Measurements from ENCODE around the gene MAPKAP1. TPM values are rescaled to one million over a fixed set of nuclear protein-coding genes. Genes with fewer than 3 reads are reported as not detected.

The MAPKAP1 gene
- total and polyA plus RNA-seq, 2 of the 13 experiments (the other 11 are each of a cell fraction or from before 2014, with no cell fraction given): 45.0 to 64.3 TPM

DNA sequence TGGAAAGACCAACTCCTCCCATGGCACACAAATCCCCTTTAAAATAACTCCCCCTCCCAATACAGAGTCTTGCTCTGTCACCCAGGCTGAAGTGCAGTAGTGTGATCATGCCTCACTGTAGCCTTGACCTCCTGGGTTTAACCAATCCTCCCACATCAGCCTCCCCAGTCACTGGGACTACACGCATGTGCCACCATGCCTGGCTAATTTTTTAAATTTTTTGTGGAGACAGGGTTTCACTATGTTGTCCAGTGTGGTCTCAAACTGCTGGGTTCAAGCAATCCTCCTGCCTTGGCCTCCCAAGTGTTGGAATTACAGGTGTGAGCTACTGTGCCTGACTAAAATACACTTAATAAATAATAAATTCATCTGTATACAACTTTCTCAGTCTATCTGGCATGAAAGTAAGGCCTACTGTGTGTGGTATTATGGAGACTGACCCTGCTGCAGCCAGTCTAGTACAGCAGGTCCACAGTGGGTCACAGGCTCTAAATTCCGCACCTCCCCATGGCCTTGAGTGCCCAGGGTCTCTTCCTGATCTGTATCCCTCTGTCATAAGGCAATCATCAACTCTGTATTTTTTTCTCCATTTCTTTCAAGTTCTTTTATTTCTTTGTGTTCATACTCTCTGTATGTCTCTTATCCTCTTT lies 169.4 kb downstream of the MAPKAP1 start (continued):
- peak; percentile 58 for TF ChIP-seq TEAD3 (CRISPR knock-in tag; optimal IDR thresholded peaks at IDR 0.05; ENCODE audit: borderline replicate concordance)
- peak; percentile 58; the same call in 1 of the 2 replicates for TF ChIP-seq TBX2 (CRISPR knock-in tag; IDR thresholded peaks at IDR 0.05; ENCODE audit: borderline replicate concordance)
- TF ChIP-seq SP5 (CRISPR knock-in tag; IDR thresholded peaks at IDR 0.05; ENCODE audit: borderline replicate concordance, low read depth): peak; percentile 45; the same call in 1 of the 2 replicates
- 0 out of 2 replicates have a peak, but pooled peaks have one; percentile 37 for TF ChIP-seq ZNF510 (CRISPR knock-in tag; IDR thresholded peaks at IDR 0.05; ENCODE audit: low read depth)
- TF ChIP-seq SIX1 (CRISPR knock-in tag; IDR thresholded peaks at IDR 0.05; ENCODE audit: borderline replicate concordance): no peak
- TF ChIP-seq, protein P1, sequence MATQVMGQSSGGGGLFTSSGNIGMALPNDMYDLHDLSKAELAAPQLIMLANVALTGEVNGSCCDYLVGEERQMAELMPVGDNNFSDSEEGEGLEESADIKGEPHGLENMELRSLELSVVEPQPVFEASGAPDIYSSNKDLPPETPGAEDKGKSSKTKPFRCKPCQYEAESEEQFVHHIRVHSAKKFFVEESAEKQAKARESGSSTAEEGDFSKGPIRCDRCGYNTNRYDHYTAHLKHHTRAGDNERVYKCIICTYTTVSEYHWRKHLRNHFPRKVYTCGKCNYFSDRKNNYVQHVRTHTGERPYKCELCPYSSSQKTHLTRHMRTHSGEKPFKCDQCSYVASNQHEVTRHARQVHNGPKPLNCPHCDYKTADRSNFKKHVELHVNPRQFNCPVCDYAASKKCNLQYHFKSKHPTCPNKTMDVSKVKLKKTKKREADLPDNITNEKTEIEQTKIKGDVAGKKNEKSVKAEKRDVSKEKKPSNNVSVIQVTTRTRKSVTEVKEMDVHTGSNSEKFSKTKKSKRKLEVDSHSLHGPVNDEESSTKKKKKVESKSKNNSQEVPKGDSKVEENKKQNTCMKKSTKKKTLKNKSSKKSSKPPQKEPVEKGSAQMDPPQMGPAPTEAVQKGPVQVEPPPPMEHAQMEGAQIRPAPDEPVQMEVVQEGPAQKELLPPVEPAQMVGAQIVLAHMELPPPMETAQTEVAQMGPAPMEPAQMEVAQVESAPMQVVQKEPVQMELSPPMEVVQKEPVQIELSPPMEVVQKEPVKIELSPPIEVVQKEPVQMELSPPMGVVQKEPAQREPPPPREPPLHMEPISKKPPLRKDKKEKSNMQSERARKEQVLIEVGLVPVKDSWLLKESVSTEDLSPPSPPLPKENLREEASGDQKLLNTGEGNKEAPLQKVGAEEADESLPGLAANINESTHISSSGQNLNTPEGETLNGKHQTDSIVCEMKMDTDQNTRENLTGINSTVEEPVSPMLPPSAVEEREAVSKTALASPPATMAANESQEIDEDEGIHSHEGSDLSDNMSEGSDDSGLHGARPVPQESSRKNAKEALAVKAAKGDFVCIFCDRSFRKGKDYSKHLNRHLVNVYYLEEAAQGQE (IDR thresholded peaks at IDR 0.05; ENCODE audit: borderline replicate concordance in 1 of 2, low read depth in 1 of 2, low read length in 2 of 2): no peak
- TF ChIP-seq NFKB2 (CRISPR knock-in tag; IDR thresholded peaks at IDR 0.05; ENCODE audit: borderline replicate concordance): no peak
- no peak for TF ChIP-seq ZNF839 (CRISPR knock-in tag; IDR thresholded peaks at IDR 0.05; ENCODE audit: borderline replicate concordance)
- no peak for TF ChIP-seq ATRX (CRISPR knock-in tag; IDR thresholded peaks at IDR 0.05; ENCODE audit: borderline replicate concordance)
- no peak for TF ChIP-seq GABPA (IDR thresholded peaks at IDR 0.05; ENCODE audit: low read depth, low read length)
- TF ChIP-seq GABPA (CRISPR knock-in tag; IDR thresholded peaks at IDR 0.05; ENCODE audit: low read depth): no peak
- TF ChIP-seq, protein P2, sequence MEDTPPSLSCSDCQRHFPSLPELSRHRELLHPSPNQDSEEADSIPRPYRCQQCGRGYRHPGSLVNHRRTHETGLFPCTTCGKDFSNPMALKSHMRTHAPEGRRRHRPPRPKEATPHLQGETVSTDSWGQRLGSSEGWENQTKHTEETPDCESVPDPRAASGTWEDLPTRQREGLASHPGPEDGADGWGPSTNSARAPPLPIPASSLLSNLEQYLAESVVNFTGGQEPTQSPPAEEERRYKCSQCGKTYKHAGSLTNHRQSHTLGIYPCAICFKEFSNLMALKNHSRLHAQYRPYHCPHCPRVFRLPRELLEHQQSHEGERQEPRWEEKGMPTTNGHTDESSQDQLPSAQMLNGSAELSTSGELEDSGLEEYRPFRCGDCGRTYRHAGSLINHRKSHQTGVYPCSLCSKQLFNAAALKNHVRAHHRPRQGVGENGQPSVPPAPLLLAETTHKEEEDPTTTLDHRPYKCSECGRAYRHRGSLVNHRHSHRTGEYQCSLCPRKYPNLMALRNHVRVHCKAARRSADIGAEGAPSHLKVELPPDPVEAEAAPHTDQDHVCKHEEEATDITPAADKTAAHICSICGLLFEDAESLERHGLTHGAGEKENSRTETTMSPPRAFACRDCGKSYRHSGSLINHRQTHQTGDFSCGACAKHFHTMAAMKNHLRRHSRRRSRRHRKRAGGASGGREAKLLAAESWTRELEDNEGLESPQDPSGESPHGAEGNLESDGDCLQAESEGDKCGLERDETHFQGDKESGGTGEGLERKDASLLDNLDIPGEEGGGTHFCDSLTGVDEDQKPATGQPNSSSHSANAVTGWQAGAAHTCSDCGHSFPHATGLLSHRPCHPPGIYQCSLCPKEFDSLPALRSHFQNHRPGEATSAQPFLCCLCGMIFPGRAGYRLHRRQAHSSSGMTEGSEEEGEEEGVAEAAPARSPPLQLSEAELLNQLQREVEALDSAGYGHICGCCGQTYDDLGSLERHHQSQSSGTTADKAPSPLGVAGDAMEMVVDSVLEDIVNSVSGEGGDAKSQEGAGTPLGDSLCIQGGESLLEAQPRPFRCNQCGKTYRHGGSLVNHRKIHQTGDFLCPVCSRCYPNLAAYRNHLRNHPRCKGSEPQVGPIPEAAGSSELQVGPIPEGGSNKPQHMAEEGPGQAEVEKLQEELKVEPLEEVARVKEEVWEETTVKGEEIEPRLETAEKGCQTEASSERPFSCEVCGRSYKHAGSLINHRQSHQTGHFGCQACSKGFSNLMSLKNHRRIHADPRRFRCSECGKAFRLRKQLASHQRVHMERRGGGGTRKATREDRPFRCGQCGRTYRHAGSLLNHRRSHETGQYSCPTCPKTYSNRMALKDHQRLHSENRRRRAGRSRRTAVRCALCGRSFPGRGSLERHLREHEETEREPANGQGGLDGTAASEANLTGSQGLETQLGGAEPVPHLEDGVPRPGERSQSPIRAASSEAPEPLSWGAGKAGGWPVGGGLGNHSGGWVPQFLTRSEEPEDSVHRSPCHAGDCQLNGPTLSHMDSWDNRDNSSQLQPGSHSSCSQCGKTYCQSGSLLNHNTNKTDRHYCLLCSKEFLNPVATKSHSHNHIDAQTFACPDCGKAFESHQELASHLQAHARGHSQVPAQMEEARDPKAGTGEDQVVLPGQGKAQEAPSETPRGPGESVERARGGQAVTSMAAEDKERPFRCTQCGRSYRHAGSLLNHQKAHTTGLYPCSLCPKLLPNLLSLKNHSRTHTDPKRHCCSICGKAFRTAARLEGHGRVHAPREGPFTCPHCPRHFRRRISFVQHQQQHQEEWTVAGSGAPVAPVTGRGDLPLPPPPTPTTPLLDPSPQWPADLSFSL (CRISPR knock-in tag; IDR thresholded peaks at IDR 0.05): no peak
- TF ChIP-seq, protein P3, sequence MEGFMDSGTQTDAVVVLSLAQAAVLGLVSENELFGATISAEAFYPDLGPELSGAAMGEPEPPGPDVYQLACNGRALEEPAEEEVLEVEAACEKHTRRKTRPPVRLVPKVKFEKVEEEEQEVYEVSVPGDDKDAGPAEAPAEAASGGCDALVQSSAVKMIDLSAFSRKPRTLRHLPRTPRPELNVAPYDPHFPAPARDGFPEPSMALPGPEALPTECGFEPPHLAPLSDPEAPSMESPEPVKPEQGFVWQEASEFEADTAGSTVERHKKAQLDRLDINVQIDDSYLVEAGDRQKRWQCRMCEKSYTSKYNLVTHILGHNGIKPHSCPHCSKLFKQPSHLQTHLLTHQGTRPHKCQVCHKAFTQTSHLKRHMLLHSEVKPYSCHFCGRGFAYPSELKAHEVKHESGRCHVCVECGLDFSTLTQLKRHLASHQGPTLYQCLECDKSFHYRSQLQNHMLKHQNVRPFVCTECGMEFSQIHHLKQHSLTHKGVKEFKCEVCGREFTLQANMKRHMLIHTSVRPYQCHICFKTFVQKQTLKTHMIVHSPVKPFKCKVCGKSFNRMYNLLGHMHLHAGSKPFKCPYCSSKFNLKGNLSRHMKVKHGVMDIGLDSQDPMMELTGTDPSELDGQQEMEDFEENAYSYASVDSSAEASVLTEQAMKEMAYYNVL (CRISPR knock-in tag; IDR thresholded peaks at IDR 0.05; ENCODE audit: borderline replicate concordance): 0 out of 2 replicates have a peak, but pooled peaks have one; percentile 23
- TF ChIP-seq, protein P4, sequence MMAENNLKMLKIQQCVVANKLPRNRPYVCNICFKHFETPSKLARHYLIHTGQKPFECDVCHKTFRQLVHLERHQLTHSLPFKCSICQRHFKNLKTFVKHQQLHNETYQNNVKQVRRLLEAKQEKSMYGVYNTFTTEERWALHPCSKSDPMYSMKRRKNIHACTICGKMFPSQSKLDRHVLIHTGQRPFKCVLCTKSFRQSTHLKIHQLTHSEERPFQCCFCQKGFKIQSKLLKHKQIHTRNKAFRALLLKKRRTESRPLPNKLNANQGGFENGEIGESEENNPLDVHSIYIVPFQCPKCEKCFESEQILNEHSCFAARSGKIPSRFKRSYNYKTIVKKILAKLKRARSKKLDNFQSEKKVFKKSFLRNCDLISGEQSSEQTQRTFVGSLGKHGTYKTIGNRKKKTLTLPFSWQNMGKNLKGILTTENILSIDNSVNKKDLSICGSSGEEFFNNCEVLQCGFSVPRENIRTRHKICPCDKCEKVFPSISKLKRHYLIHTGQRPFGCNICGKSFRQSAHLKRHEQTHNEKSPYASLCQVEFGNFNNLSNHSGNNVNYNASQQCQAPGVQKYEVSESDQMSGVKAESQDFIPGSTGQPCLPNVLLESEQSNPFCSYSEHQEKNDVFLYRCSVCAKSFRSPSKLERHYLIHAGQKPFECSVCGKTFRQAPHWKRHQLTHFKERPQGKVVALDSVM (CRISPR knock-in tag; IDR thresholded peaks at IDR 0.05): peak; percentile 87

All from HepG2 (cell line).